Left colon (tissue), 2 donors: ENCODE measurements around the gene SOCS4. TPM values are rescaled to one million over a fixed set of nuclear protein-coding genes. Genes with fewer than 3 reads are reported as not detected.
"Not testable (repeated sequence)": the region's sequence is repeated elsewhere in the genome, so short reads cannot be mapped to it uniquely, and the experiment has no call there.

ENCODE experiments used
- ATAC-seq: fragments of 200-7000 bp; cut with Tn5 transposase; one replicate; pipeline ENCODE4 v1.9.1; 2020; ENCODE audit warnings: mild to moderate bottlenecking, moderate library complexity
- DNase-seq, 2 donors: peaks; one replicate each; pipeline ENCODE4 v3.0.0-alpha.2; 2020
- intact Hi-C, 2 donors: fragments of 100-400 bp; cut with DNase I in 1 of 2; cut with micrococcal nuclease in 1 of 2; formaldehyde crosslinking; loops; one replicate each; pipeline versions ENCODE4 v1.11.2 to v1.14.0; 2022; cut with DNase I, micrococcal nuclease
- total RNA-seq, 2 donors: library from RNA; stranded (reverse); fragmentation: NEBNext Ultra II Directional; extraction: Animal tissue kit (Norgen Biotek cat#: 25700); gene quantifications; one replicate each; pipeline ENCODE4 v1.2.1, GENCODE V29; 2021
- donor health status: DM: no; HTN: no; CAD: no.
- donor health status: DM: yes; HTN: yes; CAD: no.

Gene SOCS4
- total RNA-seq, 2 donors from 2014 or later: 17.3 to 20.0 TPM

GRCh38 chr14:55048900-55049436, 21.9 kb downstream of the SOCS4 start:
- intact Hi-C loops: no loop called here
- ATAC-seq (no peak), DNase-seq (no peak)

GRCh38 chr14:55051165-55051422, 24.1 kb downstream of the SOCS4 start:
- DNase-seq (no peak), ATAC-seq (no peak)
- intact Hi-C loops: no loop called here

- DNase-seq: peak; percentile 88 to 89
- ATAC-seq: peak; percentile 93
- intact Hi-C loops: no loop called here
Measured at GRCh38 chr14:55051423-55052268, 24.6 kb downstream of the SOCS4 start, which contains the start of gene MAPK1IP1L. Gene MAPK1IP1L, plus strand, starts transcription at chr14:55051647. Its CDS starts 10,037 bp downstream, at chr14:55061684.

GRCh38 chr14:55052269-55052930, 25.4 kb downstream of the SOCS4 start:
- intact Hi-C loops: no loop called here
- no peak for ATAC-seq
- no peak for DNase-seq

DNA sequence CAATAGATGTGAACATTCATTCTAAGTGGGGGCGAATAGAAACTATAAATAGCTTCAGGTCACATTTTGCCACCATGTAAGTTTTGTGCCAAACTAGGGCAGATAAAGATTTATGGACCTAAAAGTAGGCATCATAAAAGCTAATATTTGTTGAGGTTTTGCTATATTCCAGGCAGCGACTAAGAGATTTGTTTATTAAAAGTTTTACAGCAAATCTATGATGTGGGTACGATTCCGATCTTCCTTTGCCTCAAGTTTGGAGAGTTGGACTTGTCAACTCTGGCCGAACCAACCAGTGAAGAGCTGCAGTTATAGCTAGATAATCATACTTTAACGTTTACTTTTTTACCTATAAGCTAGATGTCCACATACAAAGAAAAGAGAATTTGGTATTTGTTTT, 26.0 kb downstream of the SOCS4 start:
- intact Hi-C loops: no loop called here
- no peak for DNase-seq
- ATAC-seq: no peak

DNA sequence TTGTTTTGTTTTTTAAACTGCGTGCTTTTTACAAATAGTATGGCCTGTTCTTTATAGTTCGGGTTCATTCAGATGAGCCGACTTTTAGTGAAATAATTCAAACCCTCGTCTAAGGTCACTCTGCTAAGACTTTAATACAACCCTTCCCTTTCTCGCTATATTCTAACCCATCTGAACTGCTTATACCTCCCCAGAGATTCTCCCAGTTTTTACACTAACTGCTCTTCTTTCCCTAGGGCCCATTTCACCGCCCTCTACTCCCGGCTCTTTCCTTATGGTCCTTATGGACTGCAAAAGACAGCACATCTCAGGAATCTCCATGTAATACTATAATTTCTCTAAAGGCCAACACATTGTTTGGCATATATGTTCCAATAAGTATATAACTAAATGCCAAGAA, 26.5 kb downstream of the SOCS4 start:
- intact Hi-C loops: no loop called here
- no peak for DNase-seq
- ATAC-seq: no peak

- DNase-seq (no peak), ATAC-seq (no peak)
- intact Hi-C loops: no loop called here
Measured at GRCh38 chr14:55054098-55054497, 27.1 kb downstream of the SOCS4 start.

DNA sequence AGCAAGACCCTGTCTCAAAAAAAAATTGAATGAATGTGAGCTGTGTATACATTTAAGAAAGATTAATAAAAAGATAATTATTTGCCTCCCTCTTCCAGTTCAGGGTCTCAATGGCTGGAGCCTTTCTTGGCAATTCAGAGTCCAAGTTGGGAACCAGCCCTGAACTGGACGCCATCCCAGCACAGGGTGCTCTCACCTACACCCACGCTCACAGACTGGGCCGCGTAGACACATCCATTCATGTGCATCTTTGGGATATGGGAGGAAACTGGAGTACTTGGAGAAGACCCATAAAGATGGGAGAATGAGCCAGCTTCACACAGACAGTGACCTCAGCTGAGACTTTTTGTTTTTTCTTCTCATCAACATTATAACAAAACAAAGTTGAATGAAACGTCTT, 30.9 kb downstream of the SOCS4 start:
- intact Hi-C loops: no loop called here
- DNase-seq (no peak), ATAC-seq (no peak)

- intact Hi-C loops: no loop called here
- no peak for ATAC-seq
- no peak for DNase-seq
Measured at GRCh38 chr14:55059333-55059732, 32.3 kb downstream of the SOCS4 start.

DNA sequence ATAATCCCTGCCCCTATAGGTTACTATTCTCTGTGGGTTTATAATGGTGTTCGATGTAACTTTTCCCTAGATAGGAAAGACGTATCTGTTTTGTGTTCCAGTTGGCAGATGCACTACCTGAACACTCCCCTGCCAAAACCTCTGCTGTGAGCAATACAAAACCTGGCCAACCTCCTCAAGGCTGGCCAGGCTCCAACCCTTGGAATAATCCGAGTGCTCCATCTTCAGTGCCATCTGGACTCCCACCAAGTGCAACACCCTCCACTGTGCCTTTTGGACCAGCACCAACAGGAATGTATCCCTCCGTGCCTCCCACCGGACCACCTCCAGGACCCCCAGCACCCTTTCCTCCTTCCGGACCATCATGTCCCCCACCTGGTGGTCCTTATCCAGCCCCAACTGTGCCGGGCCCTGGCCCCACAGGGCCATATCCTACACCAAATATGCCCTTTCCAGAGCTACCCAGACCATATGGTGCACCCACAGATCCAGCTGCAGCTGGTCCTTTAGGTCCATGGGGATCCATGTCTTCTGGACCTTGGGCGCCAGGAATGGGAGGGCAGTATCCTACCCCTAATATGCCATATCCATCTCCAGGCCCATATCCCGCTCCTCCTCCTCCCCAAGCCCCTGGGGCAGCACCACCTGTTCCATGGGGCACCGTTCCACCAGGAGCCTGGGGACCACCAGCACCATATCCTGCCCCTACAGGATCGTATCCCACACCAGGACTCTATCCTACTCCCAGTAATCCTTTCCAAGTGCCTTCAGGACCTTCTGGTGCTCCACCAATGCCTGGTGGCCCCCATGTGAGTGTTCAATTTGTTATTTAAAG, 35.7 kb downstream of the SOCS4 start:
- no peak for ATAC-seq
- intact Hi-C loops: no loop called here
- no peak for DNase-seq

DNA sequence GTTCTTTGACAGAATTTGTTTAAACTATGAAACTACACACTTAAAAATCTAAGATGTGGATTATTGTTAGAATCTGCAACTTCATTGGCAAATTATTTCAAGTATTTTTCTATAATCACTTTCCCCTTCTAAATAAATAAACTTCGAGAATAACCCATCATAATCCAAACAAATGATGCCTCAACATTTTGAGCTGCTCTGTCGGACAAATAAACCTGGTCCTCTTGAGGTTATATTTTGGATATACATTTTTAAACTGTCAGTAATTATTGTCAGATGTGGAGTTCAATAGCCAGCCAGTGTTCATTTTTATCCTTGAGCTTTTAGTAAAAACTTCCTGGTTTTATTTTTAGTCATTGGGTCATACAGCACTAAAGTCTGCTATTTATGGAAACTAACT, 37.9 kb downstream of the SOCS4 start:
- ATAC-seq, DNase-seq: not testable (repeated sequence)

DNA sequence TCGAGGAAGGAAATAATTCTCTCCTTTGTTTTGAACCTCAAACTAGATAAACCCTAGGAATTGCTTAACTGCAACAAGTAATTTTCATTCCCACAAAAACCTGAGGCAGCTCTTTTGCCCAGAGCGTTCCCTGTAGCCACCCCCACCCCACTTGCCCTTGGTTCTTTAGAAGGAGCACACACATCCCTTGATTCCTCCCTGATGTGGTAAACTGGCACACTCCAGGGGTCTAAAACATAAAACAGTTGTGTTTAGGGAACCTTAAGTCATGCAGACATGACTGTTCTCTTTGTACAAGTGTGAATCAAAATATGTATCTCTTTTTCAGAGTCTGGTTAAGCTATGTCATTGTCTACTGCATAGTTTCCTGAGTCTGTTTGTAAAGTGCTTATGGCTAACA, 38.4 kb downstream of the SOCS4 start:
- intact Hi-C loops: no loop called here

More for the DNA sequence above, 37.9 kb downstream of the SOCS4 start:
- intact Hi-C loops: not testable (repeated sequence)

GRCh38 chr14:55066223-55066622, 39.2 kb downstream of the SOCS4 start:
- no peak for DNase-seq
- no peak for ATAC-seq
- intact Hi-C loops: no loop called here

More for the DNA sequence above, 38.4 kb downstream of the SOCS4 start:
- ATAC-seq: no peak
- DNase-seq: no peak

- intact Hi-C loops: no loop called here
- peak; percentile 59 for ATAC-seq
- no peak for DNase-seq
Measured at GRCh38 chr14:55070981-55071411, 44.0 kb downstream of the SOCS4 start.

GRCh38 chr14:55071870-55072640, 45.0 kb downstream of the SOCS4 start:
- ATAC-seq: peak; percentile 27
- DNase-seq: no peak
- intact Hi-C loops: no loop called here

DNA sequence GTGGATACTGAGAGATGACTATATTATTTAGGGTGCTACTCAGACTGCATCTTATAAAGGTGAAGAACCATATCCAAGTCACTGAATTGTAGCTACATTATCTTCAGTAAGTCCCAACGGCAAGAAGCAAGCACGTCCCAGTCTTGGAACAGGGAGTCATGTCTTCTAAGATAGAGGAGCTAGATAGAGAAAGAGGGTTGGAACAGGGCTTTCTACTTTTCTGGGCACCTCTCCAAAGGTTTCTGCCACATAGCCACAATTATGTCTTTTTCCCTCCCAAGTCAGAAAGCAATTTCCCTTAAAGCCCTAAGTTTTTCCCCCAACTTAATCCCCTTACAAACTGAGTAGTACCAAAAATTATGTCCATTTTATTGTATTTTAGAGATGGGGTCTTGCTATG, 46.8 kb downstream of the SOCS4 start:
- DNase-seq: no peak
- no peak for ATAC-seq
- intact Hi-C loops: no loop called here

DNA sequence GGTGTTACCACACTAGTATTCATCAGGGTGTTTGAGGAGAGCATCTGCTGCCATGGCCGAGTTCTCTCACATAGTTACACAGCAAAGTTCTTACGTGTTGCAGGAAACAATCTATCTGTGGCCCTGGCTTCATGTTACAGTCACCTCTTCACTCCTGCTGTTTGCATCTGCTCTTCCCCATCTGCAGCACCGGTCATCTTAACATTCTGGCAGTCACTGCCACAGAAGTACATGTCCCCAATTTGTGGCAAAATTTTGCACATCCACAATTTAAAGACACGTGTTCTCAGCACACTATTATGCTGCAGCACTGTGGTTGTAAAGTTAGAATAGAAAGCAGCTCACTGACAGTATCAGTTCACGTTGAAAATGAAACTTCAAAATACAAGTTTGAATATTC, 47.6 kb downstream of the SOCS4 start:
- no peak for ATAC-seq
- intact Hi-C loops: no loop called here
- no peak for DNase-seq

- ATAC-seq (no peak), DNase-seq (no peak)
- intact Hi-C loops: no loop called here
Measured at GRCh38 chr14:55075628-55076175, 48.7 kb downstream of the SOCS4 start.
